NCI-H1930 (cell line): ENCODE data around the gene CMIP.
"Not testable (repeated sequence)": the region's sequence is repeated elsewhere in the genome, so short reads cannot be mapped to it uniquely, and the experiment has no call there.

Experiments used
- DNase-seq, 2 experiments: peaks; one replicate each; lab custom pipeline; 2025; lab: John Stamatoyannopoulos, UW

Gene CMIP

DNA sequence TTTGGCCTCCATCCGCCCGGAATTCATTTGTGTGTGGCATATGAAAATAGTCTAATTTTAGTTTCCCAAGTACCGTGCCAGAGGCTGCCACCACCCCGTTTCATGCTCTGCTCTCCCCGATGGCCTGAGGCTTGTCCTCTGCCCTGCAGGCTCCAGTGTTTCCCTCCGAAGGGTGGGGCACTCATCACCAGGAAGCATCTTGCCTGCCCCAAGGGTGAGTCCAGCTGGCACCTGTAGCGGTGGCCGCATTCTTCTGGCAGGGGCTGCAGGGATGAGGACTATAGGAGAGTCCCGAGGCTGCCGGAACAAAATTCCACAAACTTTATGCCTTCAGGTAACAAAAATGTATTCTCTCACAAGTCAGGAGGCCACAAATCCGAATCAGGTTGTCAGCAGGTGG lies 23.1 kb upstream of the CMIP start:
- no peak for DNase-seq

DNA sequence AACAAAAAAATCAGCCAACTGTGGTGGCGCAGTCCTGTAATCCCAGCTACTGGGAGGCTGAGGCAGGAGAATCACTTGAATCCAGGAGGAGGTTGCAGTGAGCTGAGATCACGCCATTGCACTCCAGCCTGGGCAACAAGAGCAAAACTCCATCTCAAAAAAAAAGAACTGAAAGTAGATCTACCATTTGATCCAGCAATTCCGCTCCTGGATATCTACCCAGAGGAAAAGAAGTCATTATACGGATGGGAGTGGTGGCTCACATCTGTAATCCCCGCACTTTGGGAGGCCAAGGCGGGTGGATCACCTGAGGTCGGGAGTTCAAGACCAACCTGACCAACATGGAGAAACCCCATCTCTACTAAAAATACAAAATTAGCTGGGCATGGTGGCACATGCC lies 22.5 kb upstream of the CMIP start:
- DNase-seq, result not testable (repeated sequence)

- no peak for DNase-seq
Measured at GRCh38 chr16:81424771-81425170, 19.8 kb upstream of the CMIP start.

- DNase-seq, result no peak
Measured at GRCh38 chr16:81427219-81427618, 17.4 kb upstream of the CMIP start.

DNA sequence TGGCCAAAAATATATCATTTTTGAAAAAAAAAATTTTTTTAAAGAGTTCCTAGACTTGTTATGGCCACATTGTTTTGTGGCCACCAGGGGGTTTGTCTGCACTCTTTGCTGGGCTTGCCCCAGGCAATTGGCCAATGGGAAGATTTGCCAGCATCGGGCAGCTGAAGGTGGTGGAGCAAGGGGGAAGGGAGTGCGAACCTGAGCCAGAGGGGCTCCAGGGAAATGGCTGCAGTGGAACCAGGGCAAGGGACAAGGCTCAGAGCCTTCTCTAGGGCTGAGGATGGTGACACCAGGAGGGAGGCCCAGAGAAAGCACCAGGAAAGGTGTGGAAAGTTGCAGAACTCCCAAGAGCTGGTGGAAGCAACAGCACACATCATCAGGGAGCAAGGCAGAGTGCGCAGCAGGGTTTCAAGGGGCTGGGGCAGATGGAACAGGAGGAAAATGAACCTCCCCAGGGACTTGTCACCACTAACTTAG lies 15.5 kb upstream of the CMIP start:
- no peak for DNase-seq

GRCh38 chr16:81431554-81432353 lies 12.9 kb upstream of the CMIP start:
- DNase-seq, result peak; percentile 36 to 48

GRCh38 chr16:81432937-81433557 lies 11.6 kb upstream of the CMIP start:
- peak in 1 of 2 experiments; percentile 18 for DNase-seq

DNA sequence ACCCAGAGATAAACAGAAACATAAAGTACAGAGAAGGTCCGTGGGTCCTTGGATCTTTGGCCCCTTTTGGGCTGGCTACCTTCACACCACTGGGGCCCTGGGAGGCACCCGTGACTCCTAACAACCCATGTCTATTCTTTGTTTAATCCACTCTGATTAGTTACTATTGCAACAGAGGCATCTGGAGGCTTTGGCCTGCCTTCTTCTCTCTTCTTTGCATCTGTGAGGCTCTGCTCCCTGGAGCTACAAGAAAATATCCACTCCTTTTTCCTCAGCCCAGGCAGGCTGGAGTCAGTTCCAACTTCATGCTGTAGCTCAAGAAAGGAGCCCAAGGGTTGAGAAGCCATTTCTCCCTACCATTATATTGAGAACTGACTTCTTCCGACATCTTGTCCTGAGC lies 9.5 kb upstream of the CMIP start:
- no peak for DNase-seq

GRCh38 chr16:81435567-81435966 lies 9.0 kb upstream of the CMIP start:
- DNase-seq, result no peak

- no peak for DNase-seq
Measured at GRCh38 chr16:81436386-81436785, 8.2 kb upstream of the CMIP start.

GRCh38 chr16:81437865-81438264 lies 6.7 kb upstream of the CMIP start:
- DNase-seq, result no peak

GRCh38 chr16:81440888-81441761 lies 3.5 kb upstream of the CMIP start:
- DNase-seq, result no peak

DNA sequence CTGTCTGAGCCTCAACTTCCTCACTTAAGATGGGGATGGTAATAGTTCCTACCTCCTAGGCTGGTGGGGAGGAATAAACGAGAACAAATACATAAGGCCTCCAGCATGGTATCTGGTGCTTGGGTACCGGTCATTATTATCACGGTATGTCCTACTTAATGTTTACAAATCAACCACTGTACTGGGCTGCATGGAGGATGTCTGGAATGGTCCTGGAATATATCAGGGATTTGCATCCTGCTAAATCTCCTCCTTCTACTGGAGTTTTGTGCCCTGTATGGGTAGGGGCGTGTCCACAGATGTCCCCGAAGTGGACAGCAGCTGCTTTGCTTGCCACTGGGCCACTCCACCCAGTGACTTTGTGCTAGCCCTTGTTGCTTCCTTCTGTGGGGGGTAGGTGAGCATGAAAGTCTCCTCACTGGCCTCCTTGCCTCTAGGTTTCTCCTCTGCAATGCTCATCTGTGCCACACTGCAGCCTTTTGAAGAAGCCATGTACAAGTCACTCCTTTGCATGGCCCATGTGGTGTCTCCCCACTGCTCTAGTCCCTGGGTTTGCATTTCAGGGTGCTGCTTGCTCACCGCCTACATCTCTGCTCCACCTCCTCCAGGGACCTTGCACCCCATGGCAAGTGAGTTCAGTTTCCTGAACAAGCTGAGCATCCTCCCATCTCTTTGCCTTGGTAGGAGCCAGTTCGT lies 2.2 kb upstream of the CMIP start:
- DNase-seq, result no peak

DNA sequence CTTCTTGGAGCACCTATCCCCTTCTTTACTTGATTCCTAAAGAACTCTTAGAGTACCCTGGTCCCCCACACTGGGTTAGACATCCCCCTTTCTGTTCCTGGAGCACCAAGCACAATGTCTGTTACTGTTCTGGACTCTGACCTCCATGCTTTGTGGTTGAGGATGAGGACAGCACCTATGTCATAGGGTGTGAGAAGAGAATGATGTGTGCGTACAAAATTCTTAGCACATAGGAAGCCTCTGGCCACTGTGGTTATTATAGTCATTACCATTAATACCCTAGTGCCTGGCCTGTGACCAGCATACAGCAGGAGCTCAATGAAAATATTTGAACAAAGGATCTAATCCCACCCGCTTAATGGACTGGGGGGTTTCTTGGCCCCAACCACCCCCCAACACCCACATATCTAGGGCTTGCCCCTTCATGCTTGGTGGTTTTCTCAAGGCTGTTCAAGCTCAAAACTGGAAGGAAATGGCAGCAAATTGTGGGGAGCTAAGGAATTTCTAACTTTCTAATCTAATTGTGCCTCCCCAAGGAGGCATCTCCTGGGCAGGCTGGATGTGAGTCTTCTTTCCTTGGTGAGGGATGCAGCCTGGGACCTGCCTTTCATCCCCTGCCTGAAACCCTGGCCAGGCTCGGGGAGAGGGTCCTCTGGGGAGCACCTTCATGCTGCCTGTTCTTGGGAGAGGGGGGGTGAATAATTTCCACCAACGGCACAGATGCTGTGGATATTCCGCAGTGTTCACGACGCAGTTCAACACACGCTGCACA lies 1.5 kb upstream of the CMIP start:
- no peak for DNase-seq

- DNase-seq, result no peak
Measured at GRCh38 chr16:81443688-81444447, 740 bp upstream of the CMIP start.

DNA sequence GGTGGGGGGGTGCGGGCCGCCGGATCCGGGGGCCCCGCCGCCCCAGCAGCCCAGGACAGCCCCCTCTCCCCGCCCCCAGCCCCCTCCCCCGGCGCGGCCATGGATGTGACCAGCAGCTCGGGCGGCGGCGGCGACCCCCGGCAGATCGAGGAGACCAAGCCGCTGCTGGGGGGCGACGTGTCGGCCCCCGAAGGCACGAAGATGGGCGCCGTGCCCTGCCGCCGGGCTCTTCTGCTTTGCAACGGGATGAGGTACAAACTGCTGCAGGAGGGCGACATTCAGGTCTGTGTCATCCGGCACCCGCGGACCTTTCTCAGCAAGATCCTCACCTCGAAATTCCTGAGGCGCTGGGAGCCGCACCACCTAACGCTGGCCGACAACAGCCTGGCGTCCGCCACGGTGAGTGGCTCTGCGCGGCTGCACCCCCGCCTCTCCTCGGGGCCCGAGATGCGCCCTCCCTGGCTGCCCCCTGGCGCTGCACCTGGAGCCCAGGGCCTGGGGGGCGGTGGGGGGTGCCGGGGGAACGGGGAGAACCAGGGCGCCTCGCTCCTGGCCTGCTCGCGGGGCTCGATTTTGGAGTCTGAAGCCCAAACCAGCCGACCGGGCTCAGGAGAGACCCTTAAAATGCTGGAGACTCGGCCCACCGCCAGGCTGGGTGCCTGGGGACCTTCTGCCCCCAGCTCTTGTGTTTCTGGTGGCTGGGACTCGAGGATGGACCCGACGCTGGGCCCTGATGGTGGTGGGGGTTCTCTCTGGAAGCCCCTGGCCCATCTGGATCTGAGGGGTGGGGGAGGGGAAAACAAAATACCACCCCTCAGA lies 744 bp downstream of the CMIP start:
- no peak for DNase-seq

DNA sequence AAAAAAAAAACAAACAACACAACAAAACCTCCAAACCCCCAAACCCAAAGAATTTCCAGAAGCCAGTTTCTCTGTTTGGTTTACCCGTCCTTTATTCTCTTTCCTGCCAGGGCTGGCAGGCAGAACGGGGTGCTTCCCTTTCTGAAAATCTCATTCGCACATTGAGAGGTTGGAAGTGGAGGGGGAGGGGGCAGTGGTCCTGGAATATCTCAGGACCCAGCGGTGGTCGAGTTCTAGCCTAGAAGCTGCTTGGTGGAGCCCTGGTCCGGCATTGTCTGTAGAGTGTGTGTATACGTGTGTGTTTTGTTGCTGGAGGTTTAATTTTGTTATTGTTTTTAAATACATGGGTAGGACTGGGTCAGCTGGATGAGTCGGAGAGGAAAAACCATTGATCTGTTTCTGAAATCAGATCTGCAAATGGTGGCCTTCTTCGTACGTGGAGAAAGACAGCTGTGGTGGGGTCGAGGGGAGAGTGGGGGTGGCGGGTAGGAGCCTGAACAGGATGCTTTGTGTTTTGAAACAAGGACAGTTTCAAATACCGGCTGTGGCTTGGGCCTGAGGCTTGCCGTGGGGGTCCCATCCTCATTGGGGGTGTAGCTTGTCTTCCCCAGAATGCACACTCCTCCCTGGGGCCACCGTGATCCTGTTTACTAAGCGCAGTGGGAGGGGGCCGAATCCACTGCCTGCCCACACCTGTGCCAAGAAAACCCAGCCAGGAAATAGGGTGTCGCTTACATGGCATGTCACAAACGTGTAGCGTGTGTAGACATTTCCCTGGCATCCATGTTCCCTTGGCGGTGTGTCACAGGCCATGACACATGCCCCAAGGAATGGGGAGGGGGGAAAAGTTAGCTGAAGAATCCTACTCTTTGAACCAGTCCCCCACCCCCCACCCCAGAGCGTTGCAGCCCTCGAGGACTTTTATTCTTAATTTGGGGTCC lies 1.6 kb downstream of the CMIP start:
- DNase-seq, result no peak

GRCh38 chr16:81446907-81447268 lies 2.3 kb downstream of the CMIP start:
- no peak for DNase-seq
